ENCODE results near the gene NLRP12. TPM values are rescaled to one million over a fixed set of nuclear protein-coding genes. Genes with fewer than 3 reads are reported as not detected.

Gene NLRP12
- total RNA-seq, 2 donors from 2014 or later: 0.97 TPM; not detected in 1

- TF ChIP-seq POLR2A (IDR thresholded peaks at IDR 0.05) (no peak), POLR2AphosphoS5 (IDR thresholded peaks at IDR 0.05) (no peak), CTCF (IDR thresholded peaks at IDR 0.05) (no peak)
- no peaks in the 10 kb centered on the region for H3K4me1 ChIP-seq (replicated peaks)
- H3K9me3 ChIP-seq: no peaks in the 10 kb centered on the region
- no peak for DNase-seq (ENCODE audit: low spot score)
- H3K4me3 ChIP-seq: no peak overlapping the region
- WGBS: 75% methylated on average over 28 of the region's 28 CpGs
- H3K36me3 ChIP-seq: no peaks in the 10 kb centered on the region
- intact Hi-C loops (cut with DNase I): no loop called here
- peaks cover 2% of the 10 kb centered on the region for H3K27me3 ChIP-seq (replicated peaks; ENCODE audit: insufficient read depth)
- H3K27ac ChIP-seq: no peak overlapping the region
Measured at GRCh38 chr19:53809518-53810186, 14.5 kb downstream of the NLRP12 start.

- Histone ChIP-seq H3K4me1 (replicated peaks) (no peaks in the 10 kb centered on the region), H3K27ac (no peak overlapping the region), H3K27me3 (replicated peaks; ENCODE audit: insufficient read depth) (peaks cover 2% of the 10 kb centered on the region), H3K9me3 (no peaks in the 10 kb centered on the region), H3K36me3 (no peaks in the 10 kb centered on the region), H3K4me3 (no peak overlapping the region)
- TF ChIP-seq POLR2AphosphoS5 (IDR thresholded peaks at IDR 0.05): no peak
- peak in 1 of 4 experiments; percentile 47 for TF ChIP-seq CTCF (IDR thresholded peaks at IDR 0.05)
- intact Hi-C loops (cut with DNase I): no loop called here
- DNase-seq (ENCODE audit: low spot score): no peak
- 20% methylated on average over 5 of the region's 5 CpGs for WGBS
Measured at GRCh38 chr19:53808710-53809125, 15.4 kb downstream of the NLRP12 start.

GRCh38 chr19:53801257-53801656, 22.9 kb downstream of the NLRP12 start:
- Histone ChIP-seq H3K27ac (no peak overlapping the region), H3K27me3 (replicated peaks; ENCODE audit: insufficient read depth) (peaks cover 2% of the 10 kb centered on the region), H3K36me3 (no peaks in the 10 kb centered on the region), H3K4me1 (replicated peaks) (no peaks in the 10 kb centered on the region), H3K4me3 (no peak overlapping the region), H3K9me3 (no peaks in the 10 kb centered on the region)
- 93% methylated on average over 9 of the region's 9 CpGs for WGBS
- TF ChIP-seq CTCF (IDR thresholded peaks at IDR 0.05): no peak
- no peak for TF ChIP-seq POLR2A (IDR thresholded peaks at IDR 0.05)
- no peak for TF ChIP-seq POLR2AphosphoS5 (IDR thresholded peaks at IDR 0.05)
- DNase-seq (ENCODE audit: low spot score): no peak
- intact Hi-C loops (cut with DNase I): no loop called here

- no peak overlapping the region for H3K27ac ChIP-seq
- no peak overlapping the region for H3K4me3 ChIP-seq
- no peaks in the 10 kb centered on the region for H3K9me3 ChIP-seq
- 57% methylated on average over 4 of the region's 4 CpGs for WGBS
- intact Hi-C loops (cut with DNase I): no loop called here
- TF ChIP-seq POLR2AphosphoS5 (IDR thresholded peaks at IDR 0.05): no peak
- no peak for TF ChIP-seq POLR2A (IDR thresholded peaks at IDR 0.05)
- no peak for TF ChIP-seq CTCF (IDR thresholded peaks at IDR 0.05)
- DNase-seq (ENCODE audit: low spot score): no peak
- no peaks in the 10 kb centered on the region for H3K4me1 ChIP-seq (replicated peaks)
- H3K27me3 ChIP-seq (replicated peaks; ENCODE audit: insufficient read depth): no peaks in the 10 kb centered on the region
- no peaks in the 10 kb centered on the region for H3K36me3 ChIP-seq
Measured at GRCh38 chr19:53795019-53795418, 29.1 kb downstream of the NLRP12 start.

- no peak overlapping the region for H3K4me3 ChIP-seq
- TF ChIP-seq CTCF (IDR thresholded peaks at IDR 0.05) (peak; percentile 78 to 99 (median 94)), POLR2AphosphoS5 (IDR thresholded peaks at IDR 0.05) (peak; percentile 79), POLR2A (IDR thresholded peaks at IDR 0.05) (no peak)
- WGBS: 15% methylated on average over 10 of the region's 10 CpGs
- H3K9me3 ChIP-seq: no peaks in the 10 kb centered on the region
- H3K36me3 ChIP-seq: no peaks in the 10 kb centered on the region
- intact Hi-C loops (cut with DNase I): no loop called here
- H3K27me3 ChIP-seq (replicated peaks; ENCODE audit: insufficient read depth): no peaks in the 10 kb centered on the region
- peak; percentile 77 for DNase-seq (ENCODE audit: low spot score)
- no peak overlapping the region for H3K27ac ChIP-seq
- H3K4me1 ChIP-seq (replicated peaks): no peaks in the 10 kb centered on the region
Measured at GRCh38 chr19:53792721-53793433, 31.2 kb downstream of the NLRP12 start.
